D721Med (cell line): ENCODE results near the gene TTLL11.

Source experiments
- DNase-seq: peaks from one replicate; pipeline ENCODE4 v3.0.0; 2011; ENCODE audit warnings: low spot score; ENCODE audit not compliant: insufficient read length
- FAIRE-seq: peaks from 2 replicates; lab custom pipeline; 2011; peaks lifted over from hg19 to GRCh38; lab: Jason Lieb, UNC
- TF ChIP-seq, protein P1 (sequence below): IDR thresholded peaks from 2 replicates; pipeline ENCODE4 v1.5.1; 2012; ENCODE audit warnings: mild to moderate bottlenecking, control low read depth; ENCODE audit not compliant: insufficient read depth; ENCODE audit errors: missing control alignments

Gene TTLL11

DNA sequence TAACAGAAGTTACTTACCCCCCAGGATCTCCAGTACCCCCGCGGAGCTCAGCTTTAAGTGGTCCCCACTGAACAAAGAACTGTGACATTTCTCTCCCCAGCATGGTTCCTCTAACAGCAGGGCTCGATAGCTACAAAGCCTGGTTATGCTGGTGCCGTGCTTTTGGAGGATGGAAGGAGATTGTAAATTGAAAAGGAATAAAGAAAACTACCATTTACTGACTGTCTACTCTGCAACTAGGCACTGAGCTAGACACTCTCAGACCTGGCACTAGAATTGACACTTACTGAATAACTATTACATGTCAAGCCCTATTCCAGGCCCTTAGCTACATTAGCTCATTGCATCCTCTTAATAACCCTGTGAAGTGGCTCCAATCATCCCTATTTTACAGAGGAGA is 145.3 kb downstream of the TTLL11 start:
- no peak for FAIRE-seq
- no peak for DNase-seq
- TF ChIP-seq, protein P1, sequence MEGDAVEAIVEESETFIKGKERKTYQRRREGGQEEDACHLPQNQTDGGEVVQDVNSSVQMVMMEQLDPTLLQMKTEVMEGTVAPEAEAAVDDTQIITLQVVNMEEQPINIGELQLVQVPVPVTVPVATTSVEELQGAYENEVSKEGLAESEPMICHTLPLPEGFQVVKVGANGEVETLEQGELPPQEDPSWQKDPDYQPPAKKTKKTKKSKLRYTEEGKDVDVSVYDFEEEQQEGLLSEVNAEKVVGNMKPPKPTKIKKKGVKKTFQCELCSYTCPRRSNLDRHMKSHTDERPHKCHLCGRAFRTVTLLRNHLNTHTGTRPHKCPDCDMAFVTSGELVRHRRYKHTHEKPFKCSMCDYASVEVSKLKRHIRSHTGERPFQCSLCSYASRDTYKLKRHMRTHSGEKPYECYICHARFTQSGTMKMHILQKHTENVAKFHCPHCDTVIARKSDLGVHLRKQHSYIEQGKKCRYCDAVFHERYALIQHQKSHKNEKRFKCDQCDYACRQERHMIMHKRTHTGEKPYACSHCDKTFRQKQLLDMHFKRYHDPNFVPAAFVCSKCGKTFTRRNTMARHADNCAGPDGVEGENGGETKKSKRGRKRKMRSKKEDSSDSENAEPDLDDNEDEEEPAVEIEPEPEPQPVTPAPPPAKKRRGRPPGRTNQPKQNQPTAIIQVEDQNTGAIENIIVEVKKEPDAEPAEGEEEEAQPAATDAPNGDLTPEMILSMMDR, result no peak

DNA sequence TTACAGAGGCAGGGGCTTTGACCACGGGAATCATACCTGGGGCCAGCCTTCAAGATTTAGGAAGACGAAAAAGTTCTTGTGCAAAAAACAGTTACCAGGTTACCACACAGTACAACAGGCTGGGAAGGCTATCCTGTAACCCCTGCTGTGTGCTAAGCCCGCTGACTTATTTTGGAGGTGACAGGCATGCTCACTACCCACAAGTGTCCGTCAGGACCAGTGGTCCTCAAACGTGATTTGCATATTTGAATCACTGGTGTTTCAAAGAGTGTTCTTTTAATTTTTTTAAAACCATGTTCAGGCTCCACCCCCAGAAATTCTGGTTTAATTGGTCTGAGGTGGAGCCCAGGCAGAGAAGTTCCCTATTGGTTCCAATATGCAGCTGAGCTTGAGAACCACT is 146.6 kb downstream of the TTLL11 start:
- FAIRE-seq (no peak), DNase-seq (no peak)
- TF ChIP-seq, protein P1, result no peak

DNA sequence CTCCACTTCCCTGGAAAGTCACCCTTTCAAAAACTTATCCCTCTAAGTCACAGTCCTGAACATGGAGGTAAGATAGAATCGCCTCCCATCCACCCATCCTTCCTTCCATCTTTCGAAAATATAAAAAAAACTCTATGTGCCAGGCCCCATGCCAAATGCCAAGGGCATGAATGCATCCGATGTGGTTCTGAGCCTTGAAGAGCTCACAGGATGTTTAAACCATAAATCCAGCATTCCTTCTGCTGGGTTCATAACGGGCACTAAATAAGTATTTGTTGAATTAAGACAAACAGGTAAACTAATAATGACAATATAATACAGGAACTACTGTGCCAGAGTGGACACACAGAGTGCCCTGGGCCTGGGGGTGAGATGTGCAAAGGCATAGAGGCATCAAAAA is 147.3 kb downstream of the TTLL11 start:
- TF ChIP-seq, protein P1, result no peak
- DNase-seq (no peak), FAIRE-seq (no peak)

DNA sequence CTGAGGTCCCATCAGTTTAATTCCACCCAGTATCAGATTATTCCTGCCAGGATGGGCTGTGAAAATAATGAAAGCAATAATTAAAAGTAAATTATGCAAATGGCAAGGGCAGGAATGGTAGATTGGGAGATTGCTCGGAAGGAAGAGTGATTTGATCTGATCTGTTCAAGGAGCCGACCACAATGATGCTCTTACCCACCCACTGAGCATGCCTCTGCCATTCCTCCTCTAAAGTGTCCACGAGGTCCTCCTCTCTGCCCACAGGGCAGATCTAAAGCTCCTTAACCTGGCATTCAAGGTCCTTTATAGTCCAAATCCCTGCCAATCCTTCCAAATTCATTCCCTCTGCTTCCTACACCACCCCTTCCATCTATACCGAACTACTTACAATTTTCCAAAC is 147.8 kb downstream of the TTLL11 start:
- DNase-seq (no peak), FAIRE-seq (no peak)
- TF ChIP-seq, protein P1, result no peak

DNA sequence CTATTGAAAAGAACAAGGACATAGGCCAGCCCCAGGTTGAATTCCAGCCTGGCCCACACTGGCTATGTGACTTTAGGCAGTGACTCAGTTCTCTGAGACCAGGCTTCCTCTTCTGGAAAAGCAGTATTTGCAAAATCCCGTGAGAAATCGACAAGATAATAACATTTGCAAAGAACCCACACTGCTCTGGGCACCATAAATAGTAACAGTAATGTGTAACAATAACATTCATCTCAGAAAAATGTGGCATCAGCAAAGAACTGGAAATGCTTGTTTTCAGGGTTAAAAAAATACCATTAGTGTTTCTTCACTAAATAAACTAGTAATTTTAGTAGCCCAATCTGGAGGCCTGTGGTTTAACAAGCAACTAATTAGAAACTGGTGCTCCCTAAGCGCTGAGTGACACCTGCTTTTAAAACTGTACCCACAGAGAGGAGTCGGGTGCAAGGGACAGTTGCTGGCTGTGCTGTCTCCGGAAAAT is 148.4 kb downstream of the TTLL11 start:
- DNase-seq, result no peak
- TF ChIP-seq, protein P1, result no peak
- no peak for FAIRE-seq

DNA sequence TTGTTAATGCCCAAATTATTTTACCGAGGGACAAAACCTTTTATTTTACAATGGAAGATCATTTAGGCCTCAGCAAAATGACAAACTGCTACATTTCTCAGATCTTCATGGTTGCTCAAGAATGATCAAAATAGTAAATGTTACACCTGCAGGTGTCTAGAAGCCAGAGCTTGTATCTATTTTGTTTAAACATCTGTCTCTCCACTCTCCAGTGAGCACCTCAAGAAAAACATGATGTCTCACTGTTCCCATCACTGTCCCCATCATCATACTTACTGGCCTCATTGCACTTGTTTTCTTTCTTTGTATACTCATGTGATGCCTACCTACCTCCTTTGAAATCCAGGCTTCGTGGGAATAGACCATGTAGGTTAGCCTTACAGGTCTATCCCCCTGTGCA is 149.6 kb downstream of the TTLL11 start:
- FAIRE-seq, result no peak
- no peak for DNase-seq
- TF ChIP-seq, protein P1, result no peak

DNA sequence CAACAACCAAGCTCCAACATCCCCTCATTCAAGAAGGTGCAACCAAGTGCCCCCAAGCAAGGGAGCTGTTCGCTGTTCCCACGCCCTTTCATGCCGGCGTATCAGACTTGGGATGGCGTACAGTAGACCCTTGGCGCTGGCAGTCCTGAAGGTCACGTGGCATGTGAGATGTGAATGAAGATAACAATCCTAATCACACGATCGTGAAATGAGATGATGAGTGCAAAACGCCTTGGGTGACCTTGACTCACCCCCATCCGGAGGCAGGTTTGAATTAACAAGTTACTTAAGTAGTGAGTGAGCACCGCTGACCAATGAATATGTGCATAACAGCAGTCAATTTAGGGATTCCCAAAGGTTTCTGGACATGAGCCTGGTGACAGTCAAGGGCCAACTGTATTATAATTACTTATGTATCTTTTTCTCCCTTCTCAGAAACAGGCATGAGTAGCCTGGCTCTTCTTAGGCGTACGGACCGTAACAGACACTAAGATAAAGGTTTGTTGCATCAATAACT is 150.2 kb downstream of the TTLL11 start:
- TF ChIP-seq, protein P1, result no peak
- FAIRE-seq (no peak), DNase-seq (no peak)
